HepG2 (cell line): ENCODE results near the gene ATRIP. TPM values are rescaled to one million over a fixed set of nuclear protein-coding genes. Genes with fewer than 3 reads are reported as not detected.

Experiments
- AGO1 ChIP-seq: fragments of 200-400 bp; formaldehyde crosslinking; IDR thresholded peaks from 2 replicates; pipeline ENCODE4 v1.6.1; 2017; ENCODE audit warnings: mild to moderate bottlenecking, low read depth, low read length, moderate library complexity; ENCODE audit not compliant: poor library complexity, severe bottlenecking
- AGO2 ChIP-seq: fragments of 200-400 bp; formaldehyde crosslinking; optimal IDR thresholded peaks from 2 replicates; pipeline ENCODE3; 2017; ENCODE audit warnings: mild to moderate bottlenecking, low read depth, low read length, moderate library complexity
- FOSL1 ChIP-seq: sonication (generic); formaldehyde crosslinking; IDR thresholded peaks from 2 replicates; pipeline ENCODE4 v1.9.0; 2021; ENCODE audit warnings: missing genetic modification reagents, borderline replicate concordance
- GABPB1 ChIP-seq: IDR thresholded peaks from 2 replicates; pipeline ENCODE4 v1.6.1; 2016; ENCODE audit warnings: mild to moderate bottlenecking, missing genetic modification reagents, moderate library complexity, missing compliant biosample characterization
- HNRNPL ChIP-seq: fragments of 200-400 bp; formaldehyde crosslinking; IDR thresholded peaks from 2 replicates; pipeline ENCODE4 v1.6.1; 2017; ENCODE audit warnings: mild to moderate bottlenecking, low read depth, low read length
- ZC3H13 ChIP-seq: sonication (generic); formaldehyde crosslinking; IDR thresholded peaks from 2 replicates; pipeline ENCODE4 v1.8.1; 2023; ENCODE audit warnings: mild to moderate bottlenecking, missing genetic modification reagents, moderate library complexity
- ZNF543 ChIP-seq: sonication (generic); formaldehyde crosslinking; IDR thresholded peaks from 2 replicates; pipeline ENCODE4 v1.4.0; 2020; ENCODE audit warnings: mild to moderate bottlenecking, missing genetic modification reagents
- polyA plus RNA-seq, 8 experiments: library from polyadenylated mRNA; depleted of rRNA in 3 of 8; stranded (reverse) in 7 of 8; unstranded in 1 of 8; fragments of >200 nt; fragmentation: Illumina TruSeq in 4 of 8; extraction: Trizol in 4 of 8; gene quantifications; 2 replicates each; pipeline versions ENCODE4 v1.2.1 to v1.2.3, GENCODE V29; 2011 to 2016; ENCODE audit warnings: low read depth in 4 of 8, missing spikeins in 1 of 8, mixed read lengths in 1 of 8; ENCODE audit not compliant: insufficient read depth in 1 of 8
- total RNA-seq, 5 experiments: library from RNA; depleted of rRNA; stranded (reverse); fragments of >200 nt; fragmentation: Illumina TruSeq; extraction: Trizol; gene quantifications; 2 replicates each; pipeline ENCODE4 v1.2.3, GENCODE V29; 2016; ENCODE audit warnings: low read depth in 1 of 5
- TF ChIP-seq, protein P1 (sequence below): sonication (generic); formaldehyde crosslinking; IDR thresholded peaks from 2 replicates; pipeline ENCODE4 v1.5.1; 2020; ENCODE audit warnings: mild to moderate bottlenecking, missing genetic modification reagents, moderate library complexity
- TF ChIP-seq, protein P2 (sequence below): IDR thresholded peaks from 2 replicates; pipeline ENCODE4 v1.6.1; 2018; ENCODE audit warnings: missing genetic modification reagents
- TF ChIP-seq, protein P3 (sequence below): sonication (generic); formaldehyde crosslinking; IDR thresholded peaks from 2 replicates; pipeline ENCODE4 v1.9.0; 2022; ENCODE audit warnings: missing genetic modification reagents, mild to moderate bottlenecking, borderline replicate concordance
- TF ChIP-seq, protein P4 (sequence below): sonication (generic); formaldehyde crosslinking; IDR thresholded peaks from 2 replicates; pipeline ENCODE4 v1.4.0; 2020; ENCODE audit warnings: missing genetic modification reagents

The ATRIP gene
- total and polyA plus RNA-seq, 2 of the 13 experiments (the other 11 are each of a cell fraction or from before 2014, with no cell fraction given) = 5.1 to 12.5 TPM

DNA sequence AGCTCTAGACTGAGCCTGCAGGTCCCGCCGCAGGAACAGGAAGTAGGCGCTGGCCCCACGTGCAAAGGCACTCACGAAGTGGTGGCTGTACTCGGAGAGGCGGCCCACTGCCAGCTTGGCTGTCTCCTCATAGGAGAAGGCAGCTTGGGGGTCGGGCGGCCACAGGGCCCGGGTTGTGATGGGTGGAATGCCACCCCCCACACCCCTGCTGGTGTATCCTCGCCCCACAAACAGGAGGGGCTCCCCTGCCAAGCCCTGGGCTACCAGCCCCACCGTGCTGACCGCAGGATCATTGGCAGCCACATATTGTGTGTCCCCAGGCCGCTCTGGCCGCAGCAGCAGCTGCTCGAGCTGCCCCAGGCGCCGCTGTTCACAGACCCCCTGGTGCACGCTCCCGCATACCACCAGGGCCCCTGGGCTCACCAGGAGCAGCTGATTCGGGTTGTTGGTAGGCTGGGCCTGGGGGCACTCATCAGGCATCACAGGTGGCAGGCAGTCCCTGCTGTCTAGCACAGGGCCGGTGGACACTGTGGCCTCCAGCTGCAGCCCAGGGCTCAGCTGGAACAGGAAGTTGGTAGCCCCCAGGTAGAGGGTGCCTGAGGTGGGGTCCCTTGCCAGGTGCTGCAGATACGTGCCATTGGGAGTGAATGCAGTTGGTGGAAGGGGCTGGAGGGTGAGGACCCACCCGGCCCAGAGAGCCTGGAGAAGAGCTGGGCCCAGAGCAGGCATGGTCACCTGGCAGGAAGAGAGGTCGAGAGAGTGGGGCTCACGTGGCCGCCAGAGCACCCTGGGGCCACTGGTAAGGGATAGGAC is 22.4 kb upstream of the ATRIP start (continued):
- TF ChIP-seq, protein P1, sequence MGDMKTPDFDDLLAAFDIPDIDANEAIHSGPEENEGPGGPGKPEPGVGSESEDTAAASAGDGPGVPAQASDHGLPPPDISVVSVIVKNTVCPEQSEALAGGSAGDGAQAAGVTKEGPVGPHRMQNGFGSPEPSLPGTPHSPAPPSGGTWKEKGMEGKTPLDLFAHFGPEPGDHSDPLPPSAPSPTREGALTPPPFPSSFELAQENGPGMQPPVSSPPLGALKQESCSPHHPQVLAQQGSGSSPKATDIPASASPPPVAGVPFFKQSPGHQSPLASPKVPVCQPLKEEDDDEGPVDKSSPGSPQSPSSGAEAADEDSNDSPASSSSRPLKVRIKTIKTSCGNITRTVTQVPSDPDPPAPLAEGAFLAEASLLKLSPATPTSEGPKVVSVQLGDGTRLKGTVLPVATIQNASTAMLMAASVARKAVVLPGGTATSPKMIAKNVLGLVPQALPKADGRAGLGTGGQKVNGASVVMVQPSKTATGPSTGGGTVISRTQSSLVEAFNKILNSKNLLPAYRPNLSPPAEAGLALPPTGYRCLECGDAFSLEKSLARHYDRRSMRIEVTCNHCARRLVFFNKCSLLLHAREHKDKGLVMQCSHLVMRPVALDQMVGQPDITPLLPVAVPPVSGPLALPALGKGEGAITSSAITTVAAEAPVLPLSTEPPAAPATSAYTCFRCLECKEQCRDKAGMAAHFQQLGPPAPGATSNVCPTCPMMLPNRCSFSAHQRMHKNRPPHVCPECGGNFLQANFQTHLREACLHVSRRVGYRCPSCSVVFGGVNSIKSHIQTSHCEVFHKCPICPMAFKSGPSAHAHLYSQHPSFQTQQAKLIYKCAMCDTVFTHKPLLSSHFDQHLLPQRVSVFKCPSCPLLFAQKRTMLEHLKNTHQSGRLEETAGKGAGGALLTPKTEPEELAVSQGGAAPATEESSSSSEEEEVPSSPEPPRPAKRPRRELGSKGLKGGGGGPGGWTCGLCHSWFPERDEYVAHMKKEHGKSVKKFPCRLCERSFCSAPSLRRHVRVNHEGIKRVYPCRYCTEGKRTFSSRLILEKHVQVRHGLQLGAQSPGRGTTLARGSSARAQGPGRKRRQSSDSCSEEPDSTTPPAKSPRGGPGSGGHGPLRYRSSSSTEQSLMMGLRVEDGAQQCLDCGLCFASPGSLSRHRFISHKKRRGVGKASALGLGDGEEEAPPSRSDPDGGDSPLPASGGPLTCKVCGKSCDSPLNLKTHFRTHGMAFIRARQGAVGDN = 0 out of 2 replicates have a peak, but pooled peaks have one; percentile 21
- TF ChIP-seq, protein P2, sequence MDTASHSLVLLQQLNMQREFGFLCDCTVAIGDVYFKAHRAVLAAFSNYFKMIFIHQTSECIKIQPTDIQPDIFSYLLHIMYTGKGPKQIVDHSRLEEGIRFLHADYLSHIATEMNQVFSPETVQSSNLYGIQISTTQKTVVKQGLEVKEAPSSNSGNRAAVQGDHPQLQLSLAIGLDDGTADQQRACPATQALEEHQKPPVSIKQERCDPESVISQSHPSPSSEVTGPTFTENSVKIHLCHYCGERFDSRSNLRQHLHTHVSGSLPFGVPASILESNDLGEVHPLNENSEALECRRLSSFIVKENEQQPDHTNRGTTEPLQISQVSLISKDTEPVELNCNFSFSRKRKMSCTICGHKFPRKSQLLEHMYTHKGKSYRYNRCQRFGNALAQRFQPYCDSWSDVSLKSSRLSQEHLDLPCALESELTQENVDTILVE = no peak
- TF ChIP-seq, protein P3, sequence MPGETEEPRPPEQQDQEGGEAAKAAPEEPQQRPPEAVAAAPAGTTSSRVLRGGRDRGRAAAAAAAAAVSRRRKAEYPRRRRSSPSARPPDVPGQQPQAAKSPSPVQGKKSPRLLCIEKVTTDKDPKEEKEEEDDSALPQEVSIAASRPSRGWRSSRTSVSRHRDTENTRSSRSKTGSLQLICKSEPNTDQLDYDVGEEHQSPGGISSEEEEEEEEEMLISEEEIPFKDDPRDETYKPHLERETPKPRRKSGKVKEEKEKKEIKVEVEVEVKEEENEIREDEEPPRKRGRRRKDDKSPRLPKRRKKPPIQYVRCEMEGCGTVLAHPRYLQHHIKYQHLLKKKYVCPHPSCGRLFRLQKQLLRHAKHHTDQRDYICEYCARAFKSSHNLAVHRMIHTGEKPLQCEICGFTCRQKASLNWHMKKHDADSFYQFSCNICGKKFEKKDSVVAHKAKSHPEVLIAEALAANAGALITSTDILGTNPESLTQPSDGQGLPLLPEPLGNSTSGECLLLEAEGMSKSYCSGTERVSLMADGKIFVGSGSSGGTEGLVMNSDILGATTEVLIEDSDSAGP (CRISPR knock-in tag) = peak; percentile 24; the same call in 1 of the 2 replicates
- TF ChIP-seq, protein P4, sequence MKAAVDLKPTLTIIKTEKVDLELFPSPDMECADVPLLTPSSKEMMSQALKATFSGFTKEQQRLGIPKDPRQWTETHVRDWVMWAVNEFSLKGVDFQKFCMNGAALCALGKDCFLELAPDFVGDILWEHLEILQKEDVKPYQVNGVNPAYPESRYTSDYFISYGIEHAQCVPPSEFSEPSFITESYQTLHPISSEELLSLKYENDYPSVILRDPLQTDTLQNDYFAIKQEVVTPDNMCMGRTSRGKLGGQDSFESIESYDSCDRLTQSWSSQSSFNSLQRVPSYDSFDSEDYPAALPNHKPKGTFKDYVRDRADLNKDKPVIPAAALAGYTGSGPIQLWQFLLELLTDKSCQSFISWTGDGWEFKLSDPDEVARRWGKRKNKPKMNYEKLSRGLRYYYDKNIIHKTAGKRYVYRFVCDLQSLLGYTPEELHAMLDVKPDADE (CRISPR knock-in tag) = no peak
- TF ChIP-seq HNRNPL (0 out of 2 replicates have a peak, but pooled peaks have one; percentile 18), ZC3H13 (CRISPR knock-in tag) (no peak), AGO1 (peak; percentile 28), ZNF543 (CRISPR knock-in tag) (no peak), FOSL1 (CRISPR knock-in tag) (no peak), GABPB1 (CRISPR knock-in tag) (peak; percentile 8; the same call in 1 of the 2 replicates), AGO2 (peak; percentile 93)
